Stimulated activated CD4-positive, alpha-beta T cell treated with anti-CD3 and anti-CD28 coated beads, Interleukin-12 subunit alpha, Interleukin-12 subunit beta, amount 100 ng/mL, for 24 hours (primary cell): Measurements from ENCODE around the gene SNRNP40.

Experiments used
- DNase-seq, 2 experiments: peaks; one replicate each; pipeline ENCODE4 v3.0.0-alpha.2; 2020; ENCODE audit warnings: low read depth in 2 of 2

The SNRNP40 gene

DNA sequence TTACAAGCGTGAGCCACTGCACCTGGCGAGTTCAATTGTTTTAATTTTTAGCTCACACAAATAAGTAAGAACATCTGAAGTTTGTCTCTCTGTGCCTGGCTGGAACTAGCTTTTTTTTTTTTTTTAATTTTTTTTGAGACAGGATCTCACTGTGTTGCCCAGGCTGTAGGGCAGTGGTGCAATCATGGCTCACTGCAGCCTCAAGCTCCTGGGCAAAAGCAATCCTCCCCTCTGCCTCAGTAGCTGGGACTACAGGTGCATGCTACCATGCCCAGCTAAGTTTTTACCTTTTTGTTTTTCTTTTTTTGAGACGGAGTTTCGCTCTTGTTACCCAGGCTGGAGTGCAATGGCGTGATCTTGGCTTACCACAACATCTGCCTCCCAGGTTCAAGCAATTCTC is 64.8 kb downstream of the SNRNP40 start:
- DNase-seq: no peak

DNA sequence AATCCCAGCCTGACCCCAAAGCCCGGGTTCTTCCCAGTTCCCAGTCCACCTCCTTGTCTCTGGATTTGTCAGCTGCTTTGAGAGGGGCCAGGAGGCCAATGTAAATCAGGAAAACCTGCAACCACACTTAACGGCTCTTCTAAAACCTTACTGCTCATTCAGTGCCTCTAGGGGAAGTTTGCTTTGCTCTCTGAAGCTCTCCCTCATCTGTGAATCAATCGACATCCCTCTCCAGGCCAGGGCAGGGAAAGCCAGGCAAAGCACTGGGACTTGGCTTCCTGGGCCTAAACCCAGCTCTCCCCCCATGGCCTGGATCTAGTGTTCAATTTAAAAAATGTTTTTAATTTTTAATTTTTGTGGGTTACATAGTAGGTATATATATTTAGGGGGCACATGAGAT is 66.2 kb downstream of the SNRNP40 start:
- no peak for DNase-seq

GRCh38 chr1:31228986-31229385 is 67.6 kb downstream of the SNRNP40 start:
- DNase-seq: no peak

DNA sequence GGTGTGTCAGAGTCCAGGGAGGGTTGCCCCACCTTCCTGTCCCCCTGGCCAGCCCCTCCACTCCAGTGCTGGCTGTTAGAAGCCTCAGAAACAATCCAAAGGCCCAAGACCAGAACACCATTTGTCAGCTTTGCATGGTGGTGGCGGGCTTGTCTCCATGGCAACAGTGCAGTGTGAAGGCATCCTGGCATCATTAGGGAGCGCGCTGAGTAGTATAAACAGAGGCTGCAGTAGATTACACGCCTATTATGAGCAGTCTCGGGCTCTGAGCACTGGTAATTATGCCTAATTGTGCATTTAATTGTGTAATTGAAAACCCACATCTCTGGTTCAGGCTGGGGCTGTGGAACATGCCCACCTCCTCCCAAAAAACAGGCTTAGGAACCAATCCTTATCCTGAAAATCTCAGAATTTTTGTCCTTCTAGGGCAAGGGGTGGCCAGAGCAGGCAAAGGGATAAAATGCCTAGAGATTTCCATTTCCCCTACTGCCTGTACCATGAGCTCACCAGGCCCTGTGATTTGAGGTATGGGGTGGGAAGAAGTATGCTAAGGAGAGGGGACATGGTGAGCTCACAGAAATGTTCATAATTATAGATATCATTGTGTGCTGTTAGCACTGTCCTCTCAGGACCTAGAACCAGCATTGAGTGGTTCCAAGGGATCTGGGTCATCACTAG is 68.6 kb downstream of the SNRNP40 start:
- no peak for DNase-seq

GRCh38 chr1:31224068-31224467 is 72.5 kb downstream of the SNRNP40 start:
- DNase-seq: no peak

DNA sequence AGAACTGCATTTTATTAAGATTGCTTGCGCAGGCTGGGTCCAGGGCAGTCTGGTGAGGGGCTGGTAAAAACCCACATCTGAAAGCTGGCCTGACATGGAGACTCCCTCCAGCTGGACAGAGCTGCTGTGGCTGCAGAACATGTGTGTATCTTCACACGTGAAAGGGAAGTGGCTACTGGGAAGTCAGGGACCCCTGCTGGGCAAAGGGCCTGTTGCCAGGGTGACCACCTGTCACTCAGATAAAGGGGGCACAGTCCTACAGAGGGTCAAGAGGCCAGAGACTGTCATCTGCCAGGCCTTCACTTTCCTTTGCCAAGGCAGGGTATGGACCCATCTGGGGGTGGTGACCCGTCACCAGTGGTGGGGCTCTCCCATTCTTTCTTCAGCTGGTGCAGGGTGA is 74.4 kb downstream of the SNRNP40 start:
- DNase-seq: no peak

DNA sequence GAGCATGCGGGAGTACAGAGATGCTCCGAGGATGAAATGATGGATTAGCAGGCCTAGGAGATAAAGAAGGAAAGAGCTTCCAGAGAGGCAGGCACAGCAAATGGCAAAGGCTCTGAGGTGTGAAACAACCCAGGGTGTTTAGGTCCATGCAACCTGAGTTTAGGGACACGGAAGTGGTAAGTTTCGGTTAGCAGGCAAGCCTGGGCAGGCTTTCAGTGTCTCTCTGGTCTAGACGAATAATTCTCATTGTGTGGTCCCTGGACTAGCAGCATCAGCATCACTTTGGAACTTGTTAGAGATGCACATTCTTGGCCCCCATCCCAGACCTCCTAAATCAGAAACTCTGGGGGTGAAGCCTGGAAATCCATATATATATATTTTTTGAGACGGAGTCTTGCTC is 75.5 kb downstream of the SNRNP40 start:
- no peak for DNase-seq

- no peak for DNase-seq
Observed at GRCh38 chr1:31219489-31219888, 77.1 kb downstream of the SNRNP40 start.

DNA sequence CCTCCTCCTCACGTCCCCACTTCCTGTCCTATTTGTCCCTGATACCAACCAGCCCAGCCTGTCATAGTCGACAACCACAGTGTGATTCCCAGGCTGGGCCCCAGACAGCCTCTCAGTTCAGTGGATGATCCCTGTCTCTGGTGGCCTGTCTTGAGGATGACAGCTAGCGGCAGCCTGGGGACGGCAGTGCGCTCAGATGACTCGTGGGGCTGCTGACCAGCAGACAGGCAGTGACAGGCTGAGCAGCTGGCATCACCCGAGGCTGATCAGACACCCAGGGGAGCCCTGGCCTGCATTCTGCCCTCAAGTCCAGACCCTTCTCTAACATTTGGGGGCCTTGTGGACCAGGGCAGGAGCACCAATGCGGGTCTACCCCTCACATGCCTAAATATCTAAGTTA is 77.9 kb downstream of the SNRNP40 start:
- DNase-seq: no peak

DNA sequence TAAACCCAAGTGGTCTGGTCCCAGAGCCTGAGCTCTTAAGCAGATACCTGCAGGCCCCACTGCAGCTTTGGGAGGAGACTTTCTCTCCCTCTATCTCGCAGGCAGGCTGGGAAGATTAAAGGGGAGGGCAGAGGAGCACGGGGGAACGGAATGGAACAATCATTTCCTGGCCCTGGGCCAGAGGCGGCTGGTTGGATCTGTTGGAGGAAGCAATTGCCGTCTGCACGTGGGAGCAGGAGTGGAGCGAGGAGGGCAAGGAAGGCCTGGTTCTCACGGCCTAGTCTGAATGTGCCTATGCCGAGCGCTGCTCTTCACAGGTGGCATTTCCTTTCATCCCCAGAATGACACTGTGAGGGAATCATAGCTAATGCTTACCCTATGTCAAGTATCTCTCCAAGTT is 80.6 kb downstream of the SNRNP40 start:
- DNase-seq: no peak

GRCh38 chr1:31215065-31215570 is 81.5 kb downstream of the SNRNP40 start:
- no peak for DNase-seq

GRCh38 chr1:31214316-31215064 is 82.1 kb downstream of the SNRNP40 start:
- no peak for DNase-seq
